GM12878 (cell line): ENCODE results near the gene SLC37A1. TPM values are rescaled to one million over a fixed set of nuclear protein-coding genes. Genes with fewer than 3 reads are reported as not detected.
A peak's percentile ranks its signal among the peaks of the same experiment; 100 is the strongest.

Experiments
- CBX5 ChIP-seq: sonication (generic); IDR thresholded peaks from 2 replicates; pipeline ENCODE4 v1.6.1; 2016; ENCODE audit warnings: low read depth, moderate library complexity, mild to moderate bottlenecking, inconsistent platforms
- PKNOX1 ChIP-seq: fragments of 450-650 bp; IDR thresholded peaks from 2 replicates; pipeline ENCODE4 v1.6.1; 2016; ENCODE audit warnings: mild to moderate bottlenecking
- POLR2AphosphoS2 ChIP-seq: IDR thresholded peaks from 2 replicates; pipeline ENCODE4 v1.6.1; 2011; ENCODE audit warnings: low read depth, mild to moderate bottlenecking, low read length, improper control_type of control experiment, moderate library complexity
- SMAD1 ChIP-seq: fragments of 450-650 bp; IDR thresholded peaks from 2 replicates; pipeline ENCODE4 v1.6.1; 2018; ENCODE audit warnings: mild to moderate bottlenecking, low read depth; ENCODE audit not compliant: partially characterized antibody
- STAT1 ChIP-seq: fragments of 450-650 bp; conservative IDR thresholded peaks from 2 replicates; pipeline ENCODE4 v1.6.1; 2014; ENCODE audit warnings: antibody characterized with exemption, mild to moderate bottlenecking
- STAT3 ChIP-seq: IDR thresholded peaks from 2 replicates; pipeline ENCODE4 v1.6.1; 2011; ENCODE audit warnings: low read depth, low read length, improper control_type of control experiment
- ZBTB4 ChIP-seq: fragments of 450-650 bp; formaldehyde crosslinking; IDR thresholded peaks from 2 replicates; pipeline ENCODE4 v1.4.0; 2022; ENCODE audit warnings: mild to moderate bottlenecking, moderate library complexity
- ZNF207 ChIP-seq: fragments of 450-650 bp; IDR thresholded peaks from 2 replicates; pipeline ENCODE4 v1.6.1; 2014; ENCODE audit warnings: antibody characterized with exemption, mild to moderate bottlenecking, borderline replicate concordance
- polyA plus RNA-seq, 11 experiments: library from polyadenylated mRNA; depleted of rRNA in 4 of 11; unstranded in 6 of 11; stranded (reverse) in 5 of 11; fragments of >200 nt; fragmentation: Nextera tagmentation in 4 of 11; fragmentation: Illumina TruSeq in 1 of 11; extraction: Ambion mirVana in 4 of 11; extraction: Trizol in 1 of 11; gene quantifications; 1 replicate in 1 of 11; 2 replicates in 10 of 11; pipeline versions ENCODE4 v1.2.1 to v1.2.3, GENCODE V29; 2011 to 2016; ENCODE audit warnings: inconsistent platforms in 2 of 11, missing spikeins in 2 of 11, low read depth in 1 of 11
- total RNA-seq, 4 experiments: library from RNA; depleted of rRNA in 3 of 4; stranded (reverse); fragments of >200 nt in 3 of 4; fragmentation: Illumina TruSeq in 1 of 4; extraction: Trizol in 1 of 4; gene quantifications; 2 replicates each; pipeline versions ENCODE4 v1.2.1 to v1.2.3, GENCODE V29; 2013 to 2021

The SLC37A1 gene
- total and polyA plus RNA-seq, 10 of the 15 experiments (the other 5 are each of a cell fraction or from before 2014, with no cell fraction given): 1.1 to 35.5 (median 24.4) TPM

GRCh38 chr21:42534421-42535378, 21.0 kb downstream of the SLC37A1 start (continued):
- no peak for TF ChIP-seq STAT3
- TF ChIP-seq CBX5: no peak
- no peak for TF ChIP-seq ZBTB4 (CRISPR knock-in tag)
- TF ChIP-seq POLR2AphosphoS2: no peak
- TF ChIP-seq STAT1: 0 out of 2 replicates have a peak, but pooled peaks have one; percentile 9
- TF ChIP-seq SMAD1: peak; percentile 90
- no peak for TF ChIP-seq ZNF207
- peak; percentile 97 for TF ChIP-seq PKNOX1
